Osteoblast (primary cell): Measurements from ENCODE around the gene LRRC47. TPM values are rescaled to one million over a fixed set of nuclear protein-coding genes. Genes with fewer than 3 reads are reported as not detected.

Source experiments
- DNase-seq: peaks from one replicate; pipeline ENCODE4 v3.0.0; 2011; ENCODE audit warnings: low spot score, mixed read lengths; ENCODE audit not compliant: insufficient read length; ENCODE audit errors: missing footprints
- H2AFZ ChIP-seq: 2 replicates; pipeline ENCODE4 v1.6.0; 2011; ENCODE audit warnings: mild to moderate bottlenecking, low read length
- H3K27ac ChIP-seq: 2 replicates; pipeline ENCODE4 v1.5.1; 2011; ENCODE audit warnings: mild to moderate bottlenecking, low read depth, low read length, moderate library complexity
- H3K27me3 ChIP-seq: 2 replicates; pipeline ENCODE4 v1.6.0; 2012; ENCODE audit warnings: mild to moderate bottlenecking, control low read depth, inconsistent platforms, low read length, moderate library complexity; ENCODE audit not compliant: insufficient read depth
- H3K36me3 ChIP-seq: 2 replicates; pipeline ENCODE4 v1.5.1; 2011; ENCODE audit warnings: mild to moderate bottlenecking, low read length, control low read depth, moderate library complexity; ENCODE audit not compliant: insufficient read depth
- H3K4me1 ChIP-seq: 2 replicates; pipeline ENCODE4 v1.5.1; 2011; ENCODE audit warnings: mild to moderate bottlenecking, low read length, control low read depth, moderate library complexity; ENCODE audit not compliant: insufficient read depth
- H3K4me2 ChIP-seq: 2 replicates; pipeline ENCODE4 v1.6.0; 2011; ENCODE audit warnings: mild to moderate bottlenecking, low read length; ENCODE audit not compliant: insufficient read depth
- H3K4me3 ChIP-seq: fragments of 200-600 bp; sonication (generic); 3 replicates; pipeline ENCODE4 v1.5.1; 2012; ENCODE audit warnings: mild to moderate bottlenecking, low read length, inconsistent platforms; ENCODE audit not compliant: insufficient read depth
- H3K79me2 ChIP-seq: 2 replicates; pipeline ENCODE4 v1.6.0; 2012; ENCODE audit warnings: mild to moderate bottlenecking, low read length, control low read depth, inconsistent platforms; ENCODE audit not compliant: insufficient read depth
- H3K9me3 ChIP-seq: 2 replicates; pipeline ENCODE4 v1.5.1; 2011; ENCODE audit warnings: low read depth, low read length, control low read depth
- H4K20me1 ChIP-seq: 2 replicates; pipeline ENCODE4 v1.6.0; 2012; ENCODE audit warnings: mild to moderate bottlenecking, low read length, control low read depth; ENCODE audit not compliant: insufficient read depth
- CTCF ChIP-seq: IDR thresholded peaks from 2 replicates; pipeline ENCODE4 v1.5.1; 2011; ENCODE audit warnings: mild to moderate bottlenecking, low read depth, low read length, moderate library complexity; ENCODE audit errors: extremely low read depth
- total RNA-seq: library from RNA; depleted of rRNA; stranded (reverse); fragments of >200 nt; gene quantifications from 2 replicates; pipeline ENCODE4 v1.2.3, GENCODE V29; 2012

The LRRC47 gene
- total RNA-seq, 1 donor = 30.0 TPM

- Histone ChIP-seq H3K27me3 (no peaks in the 10 kb centered on the region), H4K20me1 (no peaks in the 10 kb centered on the region), H3K4me3 (no peak overlapping the region), H3K36me3 (peaks cover 38% of the 10 kb centered on the region), H3K79me2 (no peaks in the 10 kb centered on the region), H3K4me1 (no peaks in the 10 kb centered on the region), H2AFZ (no peak overlapping the region), H3K27ac (no peak overlapping the region), H3K9me3 (no peaks in the 10 kb centered on the region), H3K4me2 (no peak overlapping the region)
- no peak for TF ChIP-seq CTCF
- DNase-seq = no peak
These were observed 35.4 kb upstream of the LRRC47 start for GRCh38 chr1:3831689-3832088.

GRCh38 chr1:3828391-3828790 lies 32.1 kb upstream of the LRRC47 start:
- H4K20me1 ChIP-seq = no peaks in the 10 kb centered on the region
- no peak overlapping the region for H2AFZ ChIP-seq
- H3K27ac ChIP-seq = no peak overlapping the region
- no peaks in the 10 kb centered on the region for H3K9me3 ChIP-seq
- H3K4me1 ChIP-seq = no peaks in the 10 kb centered on the region
- no peak for DNase-seq
- no peak for TF ChIP-seq CTCF
- H3K36me3 ChIP-seq = peaks cover 38% of the 10 kb centered on the region
- H3K27me3 ChIP-seq = no peaks in the 10 kb centered on the region
- no peaks in the 10 kb centered on the region for H3K79me2 ChIP-seq
- H3K4me3 ChIP-seq = no peak overlapping the region
- H3K4me2 ChIP-seq = no peak overlapping the region

- no peak for TF ChIP-seq CTCF
- Histone ChIP-seq H3K36me3 (peaks cover 40% of the 10 kb centered on the region), H4K20me1 (no peaks in the 10 kb centered on the region), H3K4me1 (no peaks in the 10 kb centered on the region), H3K27ac (no peak overlapping the region), H2AFZ (no peak overlapping the region), H3K79me2 (no peaks in the 10 kb centered on the region), H3K4me3 (no peak overlapping the region), H3K4me2 (no peak overlapping the region), H3K27me3 (no peaks in the 10 kb centered on the region), H3K9me3 (no peaks in the 10 kb centered on the region)
- DNase-seq = no peak
These were observed 31.6 kb upstream of the LRRC47 start for GRCh38 chr1:3827813-3828307.

- Histone ChIP-seq H3K27ac (no peak overlapping the region), H4K20me1 (no peaks in the 10 kb centered on the region), H3K27me3 (no peaks in the 10 kb centered on the region), H3K79me2 (no peaks in the 10 kb centered on the region), H3K4me1 (no peaks in the 10 kb centered on the region), H3K9me3 (no peaks in the 10 kb centered on the region), H3K4me3 (no peak overlapping the region), H3K4me2 (no peak overlapping the region), H3K36me3 (peaks cover 42% of the 10 kb centered on the region), H2AFZ (no peak overlapping the region)
- TF ChIP-seq CTCF = no peak
- no peak for DNase-seq
These were observed 29.1 kb upstream of the LRRC47 start for GRCh38 chr1:3825356-3825755.
